GM12875 (cell line): Measurements from ENCODE around the gene CHST1.

Source experiments
- H3K4me3 ChIP-seq: one replicate; pipeline ENCODE4 v1.5.1; 2011; ENCODE audit warnings: low read depth, low read length, control low read depth
- CTCF ChIP-seq: IDR thresholded peaks from 2 replicates; pipeline ENCODE4 v1.5.1; 2011; ENCODE audit warnings: low read depth, mild to moderate bottlenecking, control low read depth, inconsistent platforms, low read length, moderate library complexity, borderline replicate concordance; ENCODE audit not compliant: insufficient read depth

Gene CHST1

DNA sequence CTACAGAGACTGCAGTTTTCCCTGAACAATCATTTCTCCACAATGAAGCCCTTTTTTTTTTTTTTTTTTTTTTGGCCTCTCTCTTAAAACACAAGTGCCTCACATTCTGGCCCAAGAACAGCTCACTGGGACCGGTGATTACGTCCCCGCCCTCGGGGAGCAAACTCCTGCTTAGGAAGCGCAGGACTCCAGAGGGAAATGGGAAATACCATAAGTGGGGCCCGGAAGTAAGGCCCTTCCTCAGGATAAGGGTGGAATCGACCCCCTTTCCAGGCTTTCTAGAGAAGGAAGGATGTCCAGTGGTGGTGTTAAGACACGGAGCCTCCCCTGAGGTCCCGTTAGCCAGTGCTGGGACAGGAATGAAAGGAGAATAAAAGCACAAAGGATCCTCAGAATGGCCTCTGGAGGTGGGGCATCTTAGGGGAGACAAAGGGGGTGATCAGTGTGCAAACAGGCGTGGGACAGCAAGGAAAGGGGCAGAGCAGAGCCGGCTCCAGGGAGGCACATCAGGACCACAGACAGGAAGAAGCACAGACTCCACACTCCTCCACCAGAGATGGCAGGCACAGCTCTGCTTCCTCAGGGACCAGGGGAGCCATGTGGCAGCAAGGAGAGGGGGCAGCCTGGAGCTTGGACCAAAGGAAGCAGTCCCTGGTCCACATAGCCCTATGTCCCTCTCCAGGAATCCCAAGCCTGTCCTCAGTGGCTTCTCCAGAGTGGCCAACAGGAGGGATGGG is 61.3 kb downstream of the CHST1 start:
- no peak overlapping the region for H3K4me3 ChIP-seq
- TF ChIP-seq CTCF: no peak

- H3K4me3 ChIP-seq: no peak overlapping the region
- no peak for TF ChIP-seq CTCF
Measured at GRCh38 chr11:45599161-45599943, 66.1 kb downstream of the CHST1 start.
